ENCODE data around the gene ABCC4.

The ABCC4 gene

DNA sequence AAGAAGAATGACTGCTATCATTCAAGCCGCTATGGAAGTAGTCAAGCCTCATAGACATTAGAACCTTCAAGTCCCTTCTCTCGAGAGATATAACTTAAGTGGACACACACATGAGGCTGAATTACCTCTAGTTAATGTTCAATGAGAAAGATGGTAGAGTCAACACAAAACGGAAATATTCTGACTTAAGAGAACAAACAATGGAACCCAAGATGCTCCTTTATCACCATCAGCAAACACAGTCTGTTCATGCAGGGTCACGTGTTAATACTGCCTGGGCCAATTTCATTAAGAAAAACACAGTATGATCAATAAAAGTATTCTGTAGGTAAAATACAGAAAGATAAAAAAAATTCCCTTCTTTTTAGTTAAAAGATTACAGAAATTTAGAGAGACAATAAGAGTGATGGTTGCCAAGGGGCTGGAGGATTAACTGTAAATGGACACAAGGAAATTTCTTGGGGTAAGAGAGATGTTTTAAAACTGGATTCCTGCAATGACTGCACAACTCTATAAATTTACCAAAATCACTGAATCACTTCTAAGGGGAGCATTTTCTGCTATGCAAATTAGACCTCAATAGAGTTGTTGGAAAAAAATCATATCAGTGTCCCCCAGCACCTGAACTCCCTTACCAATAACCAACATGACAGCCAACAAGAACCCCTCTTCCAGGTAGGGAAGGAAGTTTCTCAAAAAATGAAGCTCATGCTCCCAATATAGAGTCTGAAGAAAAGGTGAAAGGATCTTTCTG is 256.6 kb downstream of the ABCC4 start:
- DNase-seq (ENCODE audit: low spot score), result no peak
- TF ChIP-seq, protein P1, sequence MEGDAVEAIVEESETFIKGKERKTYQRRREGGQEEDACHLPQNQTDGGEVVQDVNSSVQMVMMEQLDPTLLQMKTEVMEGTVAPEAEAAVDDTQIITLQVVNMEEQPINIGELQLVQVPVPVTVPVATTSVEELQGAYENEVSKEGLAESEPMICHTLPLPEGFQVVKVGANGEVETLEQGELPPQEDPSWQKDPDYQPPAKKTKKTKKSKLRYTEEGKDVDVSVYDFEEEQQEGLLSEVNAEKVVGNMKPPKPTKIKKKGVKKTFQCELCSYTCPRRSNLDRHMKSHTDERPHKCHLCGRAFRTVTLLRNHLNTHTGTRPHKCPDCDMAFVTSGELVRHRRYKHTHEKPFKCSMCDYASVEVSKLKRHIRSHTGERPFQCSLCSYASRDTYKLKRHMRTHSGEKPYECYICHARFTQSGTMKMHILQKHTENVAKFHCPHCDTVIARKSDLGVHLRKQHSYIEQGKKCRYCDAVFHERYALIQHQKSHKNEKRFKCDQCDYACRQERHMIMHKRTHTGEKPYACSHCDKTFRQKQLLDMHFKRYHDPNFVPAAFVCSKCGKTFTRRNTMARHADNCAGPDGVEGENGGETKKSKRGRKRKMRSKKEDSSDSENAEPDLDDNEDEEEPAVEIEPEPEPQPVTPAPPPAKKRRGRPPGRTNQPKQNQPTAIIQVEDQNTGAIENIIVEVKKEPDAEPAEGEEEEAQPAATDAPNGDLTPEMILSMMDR (IDR thresholded peaks at IDR 0.05; ENCODE audit: extremely low read depth, missing control alignments), result no peak

DNA sequence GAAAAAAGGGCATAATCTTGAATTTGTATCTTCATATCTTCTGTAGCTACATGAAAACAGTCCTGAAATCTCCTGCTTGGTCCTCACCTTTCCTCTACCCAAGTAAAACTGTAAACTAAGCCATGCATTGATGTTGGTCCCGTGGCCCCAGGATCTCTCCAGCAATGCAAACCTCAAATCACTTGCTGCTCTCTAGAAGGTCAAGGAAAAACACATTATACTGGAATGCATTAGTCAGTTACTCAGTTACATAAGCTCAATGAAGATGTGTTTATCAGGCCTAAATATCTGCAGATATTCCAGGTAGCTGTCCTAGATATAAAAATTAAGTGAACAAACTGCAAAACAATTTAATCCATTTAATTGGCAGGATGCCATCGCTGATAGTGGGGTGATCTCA is 261.8 kb downstream of the ABCC4 start:
- DNase-seq (ENCODE audit: low spot score), result no peak
- TF ChIP-seq, protein P1 (IDR thresholded peaks at IDR 0.05; ENCODE audit: extremely low read depth, missing control alignments), result no peak

DNA sequence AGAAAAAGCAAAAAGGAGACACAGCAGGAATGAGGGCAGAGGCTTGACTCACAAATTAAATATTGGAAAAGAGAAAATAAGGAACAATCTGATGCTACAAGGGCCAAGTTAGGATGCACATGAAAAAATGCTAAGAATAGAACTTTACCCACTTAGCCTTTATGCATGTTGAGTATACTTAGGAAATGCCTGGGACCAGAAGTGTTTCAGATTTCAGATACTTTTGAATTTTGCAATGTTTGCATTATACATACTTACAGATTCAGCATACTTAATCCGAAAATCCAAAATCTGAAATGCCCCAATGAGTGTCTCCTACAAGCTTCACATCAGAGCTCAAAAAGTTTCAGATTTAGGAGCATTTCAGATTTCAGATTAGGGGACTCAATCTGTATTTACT is 262.3 kb downstream of the ABCC4 start:
- TF ChIP-seq, protein P1 (IDR thresholded peaks at IDR 0.05; ENCODE audit: extremely low read depth, missing control alignments), result no peak

DNA sequence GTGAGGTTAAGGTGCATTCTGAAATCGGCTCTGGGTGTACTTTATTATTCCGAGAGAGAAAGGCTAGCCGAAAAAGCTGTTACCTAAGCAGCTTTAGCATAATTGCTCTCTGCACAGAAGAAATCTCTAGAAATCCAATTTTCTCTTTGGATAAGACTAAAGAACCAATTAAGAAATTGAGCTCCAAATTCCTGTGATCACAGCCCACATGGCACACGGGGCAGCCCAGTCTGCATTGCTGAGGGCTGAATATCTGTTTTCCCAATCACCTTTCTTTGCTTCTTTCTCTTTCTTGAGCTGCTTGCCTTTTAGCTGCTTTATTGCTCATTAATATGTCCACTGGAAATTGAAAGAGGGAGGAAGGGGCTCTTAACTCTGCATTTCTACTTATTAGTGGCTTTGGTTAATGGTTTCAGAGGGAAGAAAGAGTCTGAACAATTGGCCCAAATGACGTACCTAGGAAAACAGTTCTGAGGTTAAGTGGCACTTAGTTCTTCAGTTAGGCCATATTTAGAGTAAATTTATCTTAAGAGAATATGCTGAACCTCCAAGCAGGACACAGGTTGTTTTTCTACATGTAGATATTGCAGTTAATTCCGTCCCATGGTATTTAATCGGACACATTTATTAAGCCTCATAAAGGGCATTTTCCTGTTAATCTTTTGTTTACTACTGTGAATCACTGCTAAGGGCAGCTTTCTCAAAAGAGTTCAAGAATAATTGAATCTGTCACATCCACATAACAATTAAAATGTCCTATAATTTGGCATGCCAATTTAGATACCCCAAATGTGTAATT is 265.7 kb downstream of the ABCC4 start:
- TF ChIP-seq, protein P1 (IDR thresholded peaks at IDR 0.05; ENCODE audit: extremely low read depth, missing control alignments), result no peak
- DNase-seq (ENCODE audit: low spot score), result no peak

More for the DNA sequence above, 262.3 kb downstream of the ABCC4 start:
- DNase-seq (ENCODE audit: low spot score), result no peak

DNA sequence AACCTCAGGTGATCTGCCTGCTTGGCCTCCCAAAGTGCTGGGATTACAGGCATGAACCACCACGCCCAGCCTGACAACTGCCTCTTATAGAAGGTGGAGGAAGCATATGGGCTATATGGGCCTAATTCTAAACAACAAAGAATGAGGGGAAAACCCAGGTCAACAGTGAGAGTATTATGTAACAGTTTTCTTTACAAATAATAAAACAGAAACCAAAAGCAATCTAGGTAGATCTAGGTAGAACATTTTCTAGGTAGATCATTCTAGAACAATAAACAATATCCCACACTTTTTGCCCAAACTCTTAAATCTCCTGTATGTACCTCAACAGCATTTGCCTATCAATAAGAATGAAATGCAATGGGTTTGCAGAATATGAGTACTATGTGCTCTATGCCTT is 267.4 kb downstream of the ABCC4 start:
- TF ChIP-seq, protein P1 (IDR thresholded peaks at IDR 0.05; ENCODE audit: extremely low read depth, missing control alignments), result no peak
- DNase-seq (ENCODE audit: low spot score), result peak; percentile 60

DNA sequence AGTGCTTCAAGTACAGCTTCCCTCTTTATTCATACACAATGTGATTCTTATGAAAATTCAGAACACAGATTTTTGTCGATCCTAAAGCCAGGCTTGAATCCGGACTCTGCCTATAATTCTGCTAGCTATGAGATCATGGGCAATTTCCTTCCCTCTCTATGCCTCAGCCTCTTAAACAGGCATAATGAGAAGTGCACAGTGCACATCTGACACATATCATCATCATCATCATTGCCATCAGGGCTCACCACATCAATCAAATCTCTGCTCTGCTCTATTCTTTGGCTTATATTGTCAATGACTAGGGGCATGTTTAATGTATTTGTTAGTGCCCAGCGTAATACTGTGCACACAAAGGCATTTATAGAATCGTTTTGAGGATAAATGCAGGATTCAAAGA is 269.1 kb downstream of the ABCC4 start:
- TF ChIP-seq, protein P1 (IDR thresholded peaks at IDR 0.05; ENCODE audit: extremely low read depth, missing control alignments), result no peak

DNA sequence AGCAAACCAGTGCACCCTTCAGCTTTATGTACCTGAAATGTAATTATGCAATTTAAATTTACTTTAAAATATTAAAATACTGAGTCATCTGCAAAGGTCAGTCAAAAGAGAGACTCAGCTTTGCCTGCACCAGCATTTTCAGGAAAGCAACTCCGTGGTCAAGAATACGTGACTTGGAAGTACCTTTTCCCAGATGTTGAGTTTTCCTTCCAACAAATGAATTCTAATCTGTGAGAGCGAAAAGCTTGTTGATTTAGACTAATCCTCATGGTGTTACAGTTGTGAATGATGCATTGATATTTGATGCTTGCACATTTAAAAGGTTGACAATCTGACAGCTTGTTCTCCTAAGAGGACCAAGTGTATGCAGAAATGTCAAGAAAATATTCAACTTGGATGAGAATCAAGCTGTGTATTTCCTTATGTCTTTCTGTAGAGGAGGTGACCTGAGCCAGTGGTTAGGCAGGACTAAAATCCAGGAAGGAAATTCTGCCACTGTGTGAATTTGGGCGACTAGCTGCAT is 270.4 kb downstream of the ABCC4 start:
- no peak for DNase-seq (ENCODE audit: low spot score)
- TF ChIP-seq, protein P1 (IDR thresholded peaks at IDR 0.05; ENCODE audit: extremely low read depth, missing control alignments), result no peak

More for the DNA sequence above, 269.1 kb downstream of the ABCC4 start:
- DNase-seq (ENCODE audit: low spot score), result no peak

Measured in GM20000 (cell line).